NCI-H1105 treated with DMSO at 0.1 percent for 48 hours (cell line): ENCODE measurements around the gene C7orf33.
"Not testable (repeated sequence)": the region's sequence is repeated elsewhere in the genome, so short reads cannot be mapped to it uniquely, and the experiment has no call there.

Experiments used
- DNase-seq: peaks from one replicate; lab custom pipeline; 2025; lab: John Stamatoyannopoulos, UW

The C7orf33 gene

GRCh38 chr7:148580446-148580845 lies 10.1 kb upstream of the C7orf33 start:
- DNase-seq: no peak

GRCh38 chr7:148581624-148582023 lies 8.9 kb upstream of the C7orf33 start:
- DNase-seq: no peak

GRCh38 chr7:148584154-148584827 lies 6.3 kb upstream of the C7orf33 start:
- no peak for DNase-seq

- no peak for DNase-seq
Measured at GRCh38 chr7:148585399-148585798, 5.2 kb upstream of the C7orf33 start.

GRCh38 chr7:148587076-148587475 lies 3.5 kb upstream of the C7orf33 start:
- DNase-seq: no peak

GRCh38 chr7:148588168-148588567 lies 2.4 kb upstream of the C7orf33 start:
- no peak for DNase-seq

- no peak for DNase-seq
Measured at GRCh38 chr7:148588670-148589131, 1.9 kb upstream of the C7orf33 start.

GRCh38 chr7:148589640-148590039 lies 926 bp upstream of the C7orf33 start:
- no peak for DNase-seq

GRCh38 chr7:148596354-148596753 lies 5.8 kb downstream of the C7orf33 start:
- DNase-seq: not testable (repeated sequence)

- DNase-seq: no peak
Measured at GRCh38 chr7:148598351-148598750, 7.8 kb downstream of the C7orf33 start.

GRCh38 chr7:148605350-148605749 lies 14.8 kb downstream of the C7orf33 start:
- no peak for DNase-seq

- no peak for DNase-seq
Measured at GRCh38 chr7:148607151-148607661, 16.6 kb downstream of the C7orf33 start.

GRCh38 chr7:148609045-148609725 lies 18.6 kb downstream of the C7orf33 start:
- no peak for DNase-seq

- DNase-seq: no peak
Measured at GRCh38 chr7:148611692-148612091, 21.1 kb downstream of the C7orf33 start.

- DNase-seq: no peak
Measured at GRCh38 chr7:148615085-148615730, 24.6 kb downstream of the C7orf33 start.

GRCh38 chr7:148620749-148621359 lies 30.3 kb downstream of the C7orf33 start:
- DNase-seq: no peak

- no peak for DNase-seq
Measured at GRCh38 chr7:148621563-148621962, 31.0 kb downstream of the C7orf33 start.

- no peak for DNase-seq
Measured at GRCh38 chr7:148622887-148623585, 32.5 kb downstream of the C7orf33 start.

GRCh38 chr7:148623586-148624282 lies 33.2 kb downstream of the C7orf33 start:
- DNase-seq: no peak

- DNase-seq: no peak
Measured at GRCh38 chr7:148624735-148625134, 34.2 kb downstream of the C7orf33 start.

- no peak for DNase-seq
Measured at GRCh38 chr7:148625342-148625741, 34.8 kb downstream of the C7orf33 start.
